IMR-90 (cell line): Measurements from ENCODE around the gene EIF4H. TPM values are rescaled to one million over a fixed set of nuclear protein-coding genes. Genes with fewer than 3 reads are reported as not detected.

ENCODE experiments used
- ATAC-seq: fragments of 200-7000 bp; cut with Tn5 transposase; 2 replicates; pipeline ENCODE4 v1.9.1; 2020; ENCODE audit warnings: low read depth, mild to moderate bottlenecking, moderate library complexity
- BruUV-seq: library from RNA; stranded (reverse); fragments of 400-500 nt; replicated peaks from 2 replicates; lab custom pipeline; 2021; lab: Mats Ljungman, UMichigan
- CTCF ChIA-PET: fragments of 300-600 bp; formaldehyde crosslinking; extraction: SDS; loops from one replicate; lab custom pipeline; 2021; ENCODE audit warnings: antibody characterized with exemption; lab: Yijun Ruan, JAX
- POLR2A ChIA-PET: fragments of 300-600 bp; sonication (Branson Sonifier 250); formaldehyde crosslinking; loops from one replicate; lab custom pipeline; 2022; ENCODE audit warnings: antibody characterized with exemption; ENCODE audit not compliant: unreplicated experiment; lab: Charles Lee
- DNase-seq: peaks from one replicate; pipeline ENCODE4 v3.0.0; 2013
- H2AFZ ChIP-seq: replicated peaks from 2 replicates; pipeline ENCODE3; 2013; ENCODE audit warnings: low read length, mild to moderate bottlenecking; ENCODE audit not compliant: poor library complexity
- H2AK5ac ChIP-seq: 2 replicates; pipeline ENCODE4 v1.6.1; 2013; ENCODE audit warnings: low read depth, low read length, inconsistent platforms
- H2AK9ac ChIP-seq: replicated peaks from 2 replicates; pipeline ENCODE3; 2013; ENCODE audit warnings: mild to moderate bottlenecking, low read depth, low read length, moderate library complexity; ENCODE audit not compliant: poor library complexity
- H2BK120ac ChIP-seq: 2 replicates; pipeline ENCODE4 v1.6.1; 2013; ENCODE audit warnings: low read depth, low read length, inconsistent platforms
- H2BK15ac ChIP-seq: 3 replicates; pipeline ENCODE4 v1.6.1; 2013; ENCODE audit warnings: low read depth, low read length, inconsistent platforms
- H2BK20ac ChIP-seq: 2 replicates; pipeline ENCODE4 v1.6.1; 2013; ENCODE audit warnings: low read depth, mild to moderate bottlenecking, inconsistent platforms, low read length, moderate library complexity
- H2BK5ac ChIP-seq: 2 replicates; pipeline ENCODE4 v1.6.1; 2013; ENCODE audit warnings: mild to moderate bottlenecking, low read depth, low read length, inconsistent platforms; ENCODE audit not compliant: poor library complexity, severe bottlenecking
- H3K14ac ChIP-seq: replicated peaks from 2 replicates; pipeline ENCODE4 v1.6.1; 2013; ENCODE audit warnings: low read depth, low read length, inconsistent platforms
- H3K18ac ChIP-seq: 2 replicates; pipeline ENCODE4 v1.6.1; 2013; ENCODE audit warnings: low read depth, low read length, control low read depth
- H3K23ac ChIP-seq: 2 replicates; pipeline ENCODE4 v1.6.1; 2013; ENCODE audit warnings: low read depth, low read length, inconsistent platforms
- H3K27ac ChIP-seq: 2 replicates; pipeline ENCODE4 v1.5.1; 2013; ENCODE audit warnings: mild to moderate bottlenecking, control low read depth, low read length; ENCODE audit not compliant: insufficient read depth
- H3K27me3 ChIP-seq: 2 replicates; pipeline ENCODE4 v1.6.1; 2013; ENCODE audit warnings: low read length; ENCODE audit not compliant: control insufficient read depth, insufficient read depth
- H3K36me3 ChIP-seq: 2 replicates; pipeline ENCODE4 v1.6.1; 2013; ENCODE audit warnings: low read length, mixed read lengths; ENCODE audit not compliant: control insufficient read depth, insufficient read depth
- H3K4ac ChIP-seq: 2 replicates; pipeline ENCODE4 v1.6.1; 2013; ENCODE audit warnings: low read depth, low read length, inconsistent platforms
- H3K4me1 ChIP-seq: 2 replicates; pipeline ENCODE4 v1.6.1; 2013; ENCODE audit warnings: low read length, mixed read lengths; ENCODE audit not compliant: control insufficient read depth, insufficient read depth
- H3K4me2 ChIP-seq: 2 replicates; pipeline ENCODE4 v1.6.1; 2013; ENCODE audit warnings: low read depth, mild to moderate bottlenecking, control low read depth, low read length, moderate library complexity
- H3K4me3 ChIP-seq: 2 replicates; pipeline ENCODE4 v1.5.1; 2013; ENCODE audit warnings: low read depth, mild to moderate bottlenecking, control low read depth, low read length, moderate library complexity; ENCODE audit not compliant: insufficient read depth
- H3K56ac ChIP-seq: 2 replicates; pipeline ENCODE4 v1.6.1; 2013; ENCODE audit warnings: low read length, inconsistent platforms; ENCODE audit not compliant: insufficient read depth; ENCODE audit errors: extremely low read depth
- H3K79me1 ChIP-seq, 2 experiments: 2 replicates each; pipeline ENCODE4 v1.6.1; 2013; ENCODE audit warnings: low read length in 2 of 2, inconsistent platforms in 1 of 2, low read depth in 1 of 2
- H3K9ac ChIP-seq: 2 replicates; pipeline ENCODE4 v1.6.1; 2013; ENCODE audit warnings: low read depth, low read length, control low read depth
- H3K9me1 ChIP-seq: 2 replicates; pipeline ENCODE4 v1.6.1; 2013; ENCODE audit warnings: low read length, inconsistent platforms; ENCODE audit not compliant: insufficient read depth
- H3K9me3 ChIP-seq: 2 replicates; pipeline ENCODE4 v1.6.1; 2013; ENCODE audit warnings: low read length; ENCODE audit not compliant: control insufficient read depth, insufficient read depth
- H4K20me1 ChIP-seq: 2 replicates; pipeline ENCODE4 v1.6.1; 2013; ENCODE audit warnings: low read length, inconsistent platforms; ENCODE audit not compliant: insufficient read depth
- H4K5ac ChIP-seq: 2 replicates; pipeline ENCODE4 v1.6.1; 2013; ENCODE audit warnings: mild to moderate bottlenecking, low read depth, low read length, control low read depth
- H4K8ac ChIP-seq, 2 experiments: 2 replicates each; pipeline ENCODE4 v1.6.1; 2013; ENCODE audit warnings: low read depth in 2 of 2, low read length in 2 of 2, control low read depth in 1 of 2, inconsistent platforms in 1 of 2
- H4K91ac ChIP-seq: 2 replicates; pipeline ENCODE4 v1.6.1; 2013; ENCODE audit warnings: low read depth, low read length, inconsistent platforms; ENCODE audit not compliant: insufficient read depth
- BHLHE40 ChIP-seq: fragments of 150-350 bp; IDR thresholded peaks from 2 replicates; pipeline ENCODE4 v1.6.1; 2016; ENCODE audit warnings: mild to moderate bottlenecking, low read depth, low read length
- CEBPB ChIP-seq: IDR thresholded peaks from 2 replicates; pipeline ENCODE4 v1.6.1; 2012; ENCODE audit warnings: low read depth, low read length, improper control_type of control experiment
- CHD1 ChIP-seq: IDR thresholded peaks from 2 replicates; pipeline ENCODE4 v1.6.1; 2012; ENCODE audit warnings: low read depth, low read length, improper control_type of control experiment
- FOS ChIP-seq: fragments of 150-350 bp; IDR thresholded peaks from 2 replicates; pipeline ENCODE4 v1.6.1; 2016; ENCODE audit warnings: low read depth, low read length
- MAFK ChIP-seq: IDR thresholded peaks from 2 replicates; pipeline ENCODE4 v1.6.1; 2012; ENCODE audit warnings: low read depth, low read length, improper control_type of control experiment
- POLR2A ChIP-seq: IDR thresholded peaks from 2 replicates; pipeline ENCODE4 v1.6.1; 2012; ENCODE audit warnings: mild to moderate bottlenecking, low read depth, low read length
- RAD21 ChIP-seq: IDR thresholded peaks from 2 replicates; pipeline ENCODE4 v1.6.1; 2012; ENCODE audit warnings: low read length, improper control_type of control experiment
- RCOR1 ChIP-seq: IDR thresholded peaks from 2 replicates; pipeline ENCODE4 v1.6.1; 2012; ENCODE audit warnings: mild to moderate bottlenecking, low read length, improper control_type of control experiment; ENCODE audit not compliant: insufficient replicate concordance
- RFX5 ChIP-seq: IDR thresholded peaks from 2 replicates; pipeline ENCODE4 v1.8.0; 2012; ENCODE audit warnings: low read depth, mild to moderate bottlenecking, low read length, moderate library complexity
- WGBS, 2 experiments: methylation state at CpG; one replicate each; pipeline versions ENCODE4 v1.1.5 to v1.1.7; 2013; ENCODE audit warnings: missing lambda C conversion rate in 2 of 2; ENCODE audit not compliant: insufficient read length in 1 of 2; ENCODE audit errors: extremely low coverage in 2 of 2; 5-methylcytosine and 5-hydroxymethylcytosine counted together
- dilution Hi-C: fragments of 300-500 bp; cut with HindIII; formaldehyde crosslinking; loops from one replicate; pipeline ENCODE4 v1.14.3; 2018; ENCODE audit warnings: low sequenced_read_pairs; ENCODE audit not compliant: unreplicated experiment
- in situ Hi-C: fragments of 300-500 bp; cut with MboI; formaldehyde crosslinking; loops from 3 replicates; pipeline ENCODE4 v1.14.3; 2019; ENCODE audit warnings: low sequenced_read_pairs, inconsistent platforms, mixed read lengths
- intact Hi-C: fragments of 100-400 bp; cut with micrococcal nuclease; formaldehyde crosslinking; loops from 2 replicates; pipeline ENCODE4 v1.10.0; 2022
- polyA plus RNA-seq, 3 experiments: library from polyadenylated mRNA; depleted of rRNA; stranded (reverse); fragments of >200 nt; gene quantifications; 2 replicates each; pipeline ENCODE4 v1.2.3, GENCODE V29; 2012; ENCODE audit warnings: low replicate concordance in 1 of 3
- total RNA-seq: library from RNA; depleted of rRNA; stranded (reverse); fragments of >200 nt; gene quantifications from 2 replicates; pipeline ENCODE4 v1.2.3, GENCODE V29; 2012
- TF ChIP-seq, protein P1 (sequence below): fragments of 150-350 bp; IDR thresholded peaks from 2 replicates; pipeline ENCODE4 v1.6.1; 2016; ENCODE audit warnings: low read depth, mild to moderate bottlenecking, low read length, moderate library complexity, borderline replicate concordance
- TF ChIP-seq, protein P2 (sequence below): fragments of 150-350 bp; IDR thresholded peaks from 2 replicates; pipeline ENCODE4 v1.6.1; 2017; ENCODE audit warnings: mild to moderate bottlenecking, antibody characterized with exemption, low read length, low read depth

EIF4H gene
- total and polyA plus RNA-seq, 2 of the 4 experiments (the other 2 are of a cell fraction): 241 to 321 TPM

DNA sequence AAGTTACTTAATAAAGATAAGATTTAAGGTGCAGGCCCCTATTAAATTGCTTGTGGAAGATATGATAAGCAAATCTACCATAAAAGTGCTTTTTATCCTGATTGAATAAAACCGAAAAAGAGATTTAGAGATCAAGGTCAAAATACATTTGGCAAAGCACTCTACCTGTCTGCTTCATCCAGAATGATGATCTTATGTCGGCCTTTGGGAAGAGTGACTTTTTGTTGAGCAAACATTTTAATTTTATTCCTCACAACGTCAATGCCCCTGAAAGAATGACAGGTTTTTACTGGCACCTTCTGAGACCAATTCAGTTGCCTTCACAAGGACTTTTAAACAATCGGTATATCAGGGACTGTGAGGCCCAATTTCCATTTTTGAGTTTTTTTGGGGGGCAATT is 72.3 kb downstream of the EIF4H start:
- no peaks in the 10 kb centered on the region for H3K4me1 ChIP-seq

More for the DNA sequence above, 72.3 kb downstream of the EIF4H start:
- Histone ChIP-seq H3K9me1 (peaks cover 3% of the 10 kb centered on the region; the same call in 1 of the 2 replicates), H3K79me1 (peaks cover 11% of the 10 kb centered on the region in 2 experiments), H3K27me3 (no peaks in the 10 kb centered on the region), H3K4ac (no peak overlapping the region), H4K8ac (no peak overlapping the region), H2BK20ac (no peak overlapping the region), H3K18ac (no peak overlapping the region), H2AK9ac (no peak overlapping the region), H4K20me1 (peaks cover 7% of the 10 kb centered on the region; the same call in 1 of the 2 replicates), H3K9me3 (no peaks in the 10 kb centered on the region), H3K27ac (no peak overlapping the region), H2AK5ac (no peak overlapping the region), H3K56ac (no peak overlapping the region), H3K23ac (no peak overlapping the region), H3K4me2 (no peak overlapping the region), H2BK120ac (no peak overlapping the region), H4K91ac (no peak overlapping the region), H2BK15ac (no peak overlapping the region), H3K4me3 (no peak overlapping the region), H2AFZ (no peak overlapping the region), H3K9ac (no peak overlapping the region), H2BK5ac (no peak overlapping the region), H3K36me3 (peaks cover 36% of the 10 kb centered on the region), H3K14ac (no peak overlapping the region), H4K5ac (no peak overlapping the region)
- intact Hi-C loops (no loop called here), in situ Hi-C loops (loop anchor here (25.0 kb wide), 1 partner anchor 116 kb away; no protein-coding TSS in a partner anchor), dilution Hi-C loops (no loop called here)
- DNase-seq (no peak), ATAC-seq (no peak)
- no CpG with 5 or more reads among the region's 4 CpGs for WGBS, 2 experiments
- POLR2A ChIA-PET: no interaction called here
- TF ChIP-seq BHLHE40 (no peak), FOS (no peak), CEBPB (no peak), POLR2A (no peak), RAD21 (no peak), RFX5 (no peak), RCOR1 (no peak), MAFK (no peak), CHD1 (no peak)
- TF ChIP-seq, protein P1, sequence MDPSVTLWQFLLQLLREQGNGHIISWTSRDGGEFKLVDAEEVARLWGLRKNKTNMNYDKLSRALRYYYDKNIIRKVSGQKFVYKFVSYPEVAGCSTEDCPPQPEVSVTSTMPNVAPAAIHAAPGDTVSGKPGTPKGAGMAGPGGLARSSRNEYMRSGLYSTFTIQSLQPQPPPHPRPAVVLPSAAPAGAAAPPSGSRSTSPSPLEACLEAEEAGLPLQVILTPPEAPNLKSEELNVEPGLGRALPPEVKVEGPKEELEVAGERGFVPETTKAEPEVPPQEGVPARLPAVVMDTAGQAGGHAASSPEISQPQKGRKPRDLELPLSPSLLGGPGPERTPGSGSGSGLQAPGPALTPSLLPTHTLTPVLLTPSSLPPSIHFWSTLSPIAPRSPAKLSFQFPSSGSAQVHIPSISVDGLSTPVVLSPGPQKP: no peak
- TF ChIP-seq, protein P2, sequence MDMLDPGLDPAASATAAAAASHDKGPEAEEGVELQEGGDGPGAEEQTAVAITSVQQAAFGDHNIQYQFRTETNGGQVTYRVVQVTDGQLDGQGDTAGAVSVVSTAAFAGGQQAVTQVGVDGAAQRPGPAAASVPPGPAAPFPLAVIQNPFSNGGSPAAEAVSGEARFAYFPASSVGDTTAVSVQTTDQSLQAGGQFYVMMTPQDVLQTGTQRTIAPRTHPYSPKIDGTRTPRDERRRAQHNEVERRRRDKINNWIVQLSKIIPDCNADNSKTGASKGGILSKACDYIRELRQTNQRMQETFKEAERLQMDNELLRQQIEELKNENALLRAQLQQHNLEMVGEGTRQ: no peak
- no TSS peak for BruUV-seq
- CTCF ChIA-PET: interaction anchor here (0.6 kb wide), 1 partner anchor 40 kb away, joined by 4 read pairs; no protein-coding TSS in a partner anchor
